H1 (cell line): Measurements from ENCODE around the gene CSN3. TPM values are rescaled to one million over a fixed set of nuclear protein-coding genes. Genes with fewer than 3 reads are reported as not detected.

Source experiments
- CTCF ChIA-PET: fragments of 300-600 bp; sonication (Branson Sonifier 250); formaldehyde crosslinking; loops from one replicate; lab custom pipeline; 2021; ENCODE audit not compliant: partially characterized antibody; lab: Charles Lee
- POLR2A ChIA-PET: fragments of 300-600 bp; sonication (Branson Sonifier 250); formaldehyde crosslinking; loops from one replicate; lab custom pipeline; 2021; ENCODE audit warnings: inconsistent platforms; ENCODE audit not compliant: partially characterized antibody; lab: Charles Lee
- DNase-seq, 2 experiments: peaks; one replicate each; pipeline versions ENCODE4 v3.0.0 to v3.0.0-alpha.2; 2010 to 2022; ENCODE audit warnings: low spot score in 2 of 2, low read depth in 1 of 2, mixed read lengths in 1 of 2
- FAIRE-seq: peaks from 2 replicates; lab custom pipeline; 2011; peaks lifted over from hg19 to GRCh38; lab: Jason Lieb, UNC
- H2AFZ ChIP-seq: 2 replicates; pipeline ENCODE4 v1.8.1; 2012; ENCODE audit warnings: low read length, inconsistent platforms
- H2AK5ac ChIP-seq: 2 replicates; pipeline ENCODE4 v1.6.1; 2013; ENCODE audit warnings: low read depth, low read length
- H2BK120ac ChIP-seq: replicated peaks from 2 replicates; pipeline ENCODE3; 2013; ENCODE audit warnings: low read depth, low read length, inconsistent platforms
- H2BK12ac ChIP-seq: 2 replicates; pipeline ENCODE4 v1.6.1; 2013; ENCODE audit warnings: low read depth, low read length
- H2BK15ac ChIP-seq: 2 replicates; pipeline ENCODE4 v1.6.1; 2013; ENCODE audit warnings: low read length
- H2BK20ac ChIP-seq: 2 replicates; pipeline ENCODE4 v1.6.1; 2013; ENCODE audit warnings: low read length
- H2BK5ac ChIP-seq: 2 replicates; pipeline ENCODE4 v1.6.1; 2013; ENCODE audit warnings: low read depth, low read length
- H3K14ac ChIP-seq: 2 replicates; pipeline ENCODE4 v1.6.1; 2013; ENCODE audit warnings: inconsistent platforms; ENCODE audit not compliant: insufficient read length
- H3K18ac ChIP-seq: 2 replicates; pipeline ENCODE4 v1.6.1; 2013; ENCODE audit warnings: low read length; ENCODE audit errors: extremely low read depth
- H3K23ac ChIP-seq: 2 replicates; pipeline ENCODE4 v1.6.1; 2013; ENCODE audit warnings: inconsistent platforms; ENCODE audit not compliant: insufficient read length
- H3K23me2 ChIP-seq: 2 replicates; pipeline ENCODE4 v1.6.1; 2013; ENCODE audit warnings: low read depth, low read length
- H3K27ac ChIP-seq: 2 replicates; pipeline ENCODE4 v1.6.1; 2011; ENCODE audit warnings: low read depth, low read length, inconsistent platforms
- H3K27me3 ChIP-seq, 4 experiments: replicated peaks in 1 of 4; 1 replicate in 1 of 4; 2 replicates in 3 of 4; pipeline versions ENCODE4 v1.6.1 to v1.8.1; 2011 to 2013; ENCODE audit warnings: low read length in 3 of 4, mild to moderate bottlenecking in 3 of 4, inconsistent platforms in 2 of 4, mixed read lengths in 2 of 4, moderate library complexity in 1 of 4; ENCODE audit not compliant: control insufficient read depth in 3 of 4, insufficient read depth in 3 of 4; ENCODE audit errors: extremely low read depth in 1 of 4
- H3K36me3 ChIP-seq, 4 experiments: 2 replicates each; pipeline versions ENCODE4 v1.6.1 to v1.8.1; 2011 to 2013; ENCODE audit warnings: mild to moderate bottlenecking in 4 of 4, low read length in 3 of 4, moderate library complexity in 2 of 4, control low read depth in 1 of 4, inconsistent platforms in 1 of 4; ENCODE audit not compliant: insufficient read depth in 4 of 4, control insufficient read depth in 2 of 4
- H3K4ac ChIP-seq: replicated peaks from 2 replicates; pipeline ENCODE3; 2013; ENCODE audit warnings: low read length, low read depth, mixed read lengths, inconsistent platforms; ENCODE audit not compliant: insufficient read length
- H3K4me1 ChIP-seq, 4 experiments: replicated peaks in 1 of 4; 1 replicate in 1 of 4; 2 replicates in 3 of 4; pipeline versions ENCODE4 v1.6.1 to v1.8.1; 2011 to 2013; ENCODE audit warnings: low read length in 3 of 4, inconsistent platforms in 2 of 4, mixed read lengths in 1 of 4; ENCODE audit not compliant: insufficient read depth in 4 of 4, control insufficient read depth in 3 of 4
- H3K4me2 ChIP-seq, 2 experiments: 2 replicates each; pipeline versions ENCODE4 v1.6.1 to v1.8.1; 2011 to 2013; ENCODE audit warnings: low read depth in 2 of 2, low read length in 2 of 2, control low read depth in 1 of 2, inconsistent platforms in 1 of 2, mild to moderate bottlenecking in 1 of 2; ENCODE audit not compliant: insufficient read depth in 1 of 2
- H3K4me3 ChIP-seq, 4 experiments: fragments of 200-600, 300-600 bp in 1 of 4; sonication (generic), shearing (Covaris generic), sonication (Bioruptor Twin) in 1 of 4; 2 replicates each; pipeline versions ENCODE4 v1.5.1 to v1.8.1; 2011 to 2016; ENCODE audit warnings: low read length in 4 of 4, low read depth in 3 of 4, control low read depth in 2 of 4, inconsistent platforms in 2 of 4, mild to moderate bottlenecking in 2 of 4, mixed read lengths in 1 of 4, moderate library complexity in 1 of 4; ENCODE audit not compliant: insufficient read depth in 2 of 4; ENCODE audit errors: extremely low read depth in 1 of 4
- H3K56ac ChIP-seq: replicated peaks from 2 replicates; pipeline ENCODE3; 2013; ENCODE audit warnings: low read depth, mild to moderate bottlenecking, mixed read lengths, low read length, inconsistent platforms; ENCODE audit not compliant: insufficient read length
- H3K79me1 ChIP-seq: 2 replicates; pipeline ENCODE4 v1.6.1; 2013; ENCODE audit warnings: low read depth, low read length, control low read depth
- H3K79me2 ChIP-seq, 2 experiments: 2 replicates each; pipeline versions ENCODE4 v1.6.1 to v1.8.1; 2012 to 2013; ENCODE audit warnings: low read length in 2 of 2, mild to moderate bottlenecking in 2 of 2, inconsistent platforms in 1 of 2; ENCODE audit not compliant: insufficient read depth in 2 of 2, control insufficient read depth in 1 of 2
- H3K9ac ChIP-seq, 4 experiments: replicated peaks in 1 of 4; 1 replicate in 1 of 4; 2 replicates in 3 of 4; pipeline versions ENCODE4 v1.6.1 to v1.8.1; 2011 to 2013; ENCODE audit warnings: low read depth in 3 of 4, low read length in 3 of 4, control low read depth in 2 of 4, mild to moderate bottlenecking in 2 of 4, moderate library complexity in 2 of 4, inconsistent platforms in 1 of 4; ENCODE audit errors: extremely low read depth in 1 of 4
- H3K9me3 ChIP-seq, 2 experiments: 2 replicates each; pipeline versions ENCODE4 v1.6.1 to v1.8.1; 2012 to 2013; ENCODE audit warnings: mild to moderate bottlenecking in 2 of 2, moderate library complexity in 2 of 2, control low read depth in 1 of 2, inconsistent platforms in 1 of 2, low read depth in 1 of 2, low read length in 1 of 2, mixed read lengths in 1 of 2; ENCODE audit not compliant: insufficient read depth in 2 of 2
- H4K20me1 ChIP-seq, 2 experiments: replicated peaks in 1 of 2; 2 replicates each; pipeline versions ENCODE3 to v1.8.1; 2011 to 2013; ENCODE audit warnings: inconsistent platforms in 2 of 2, low read length in 2 of 2, mild to moderate bottlenecking in 1 of 2; ENCODE audit not compliant: insufficient read depth in 2 of 2, control insufficient read depth in 1 of 2
- H4K5ac ChIP-seq: 2 replicates; pipeline ENCODE4 v1.6.1; 2013; ENCODE audit warnings: low read length, low read depth, mixed read lengths, inconsistent platforms; ENCODE audit not compliant: insufficient read length
- H4K8ac ChIP-seq: 2 replicates; pipeline ENCODE4 v1.8.0; 2013; ENCODE audit warnings: mild to moderate bottlenecking, moderate library complexity, low read length, inconsistent platforms; ENCODE audit not compliant: insufficient read depth; ENCODE audit errors: extremely low read depth
- H4K91ac ChIP-seq: replicated peaks from 2 replicates; pipeline ENCODE3; 2013; ENCODE audit warnings: low read length, mixed read lengths, inconsistent platforms; ENCODE audit not compliant: insufficient read length
- ASH2L ChIP-seq: fragments of 200-600, 300-600 bp; sonication (generic); IDR thresholded peaks from one replicate; pipeline ENCODE4 v1.7.1; 2017; ENCODE audit warnings: low read length
- WGBS, 2 experiments: shearing (Covaris generic) in 1 of 2; methylation state at CpG; one replicate each; pipeline versions ENCODE4 v1.1.6 to v1.1.7; 2013 to 2015; ENCODE audit warnings: low lambda C conversion rate in 2 of 2, mixed read lengths in 2 of 2, inconsistent platforms in 1 of 2, low coverage in 1 of 2, missing lambda C conversion rate in 1 of 2; ENCODE audit not compliant: insufficient replicate concordance in 2 of 2, insufficient coverage in 1 of 2, insufficient read length in 1 of 2; ENCODE audit errors: extremely low coverage in 1 of 2, missing lambda C conversion rate in 1 of 2; 5-methylcytosine and 5-hydroxymethylcytosine counted together
- polyA plus RNA-seq, 7 experiments: library from polyadenylated mRNA; depleted of rRNA in 3 of 7; stranded (reverse) in 5 of 7; unstranded in 2 of 7; fragments of >200 nt in 5 of 7; fragments of 200-250 nt in 2 of 7; gene quantifications; 1 replicate in 5 of 7; 2 replicates in 1 of 7; 4 replicates in 1 of 7; pipeline versions ENCODE4 v1.2.1 to v1.2.3, GENCODE V29; 2011 to 2013; ENCODE audit warnings: missing spikeins in 2 of 7, mixed read lengths in 2 of 7
- total RNA-seq: library from RNA; stranded (reverse); fragmentation: NEBNext Ultra II Directional; extraction: Animal tissue kit (Norgen Biotek cat#: 25700); gene quantifications from 2 replicates; pipeline ENCODE4 v1.2.1, GENCODE V29; 2021

The CSN3 gene
- total and polyA plus RNA-seq, 2 of the 8 experiments (the other 6 are each of a cell fraction or from before 2014, with no cell fraction given) = not detected

DNA sequence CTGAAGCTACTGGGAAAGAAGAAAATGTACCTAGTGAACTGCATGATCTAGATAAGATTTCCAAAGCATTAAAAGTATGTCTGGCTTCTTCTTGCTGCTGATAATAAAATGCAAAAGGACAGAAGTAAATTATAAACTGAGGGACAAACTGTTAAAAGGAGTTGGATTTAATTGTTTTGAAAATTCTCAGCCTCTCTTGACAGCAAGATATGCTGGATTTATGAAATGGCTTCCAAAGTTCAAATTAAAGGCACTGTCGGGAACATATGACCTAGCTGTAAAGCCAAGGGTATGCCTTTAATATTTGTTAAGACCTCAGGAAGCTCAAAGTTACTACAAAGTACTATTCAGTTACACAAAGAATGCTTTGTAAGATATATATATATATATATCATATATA, 46.3 kb downstream of the CSN3 start:
- H3K4me3 ChIP-seq = no peak overlapping the region
- no peaks in the 10 kb centered on the region for H3K4me1 ChIP-seq
- H2AFZ ChIP-seq = no peak overlapping the region
- no peak for FAIRE-seq
- H3K27me3 ChIP-seq = no peaks in the 10 kb centered on the region
- ChIA-PET CTCF (interaction anchor here (0.7 to 1.2 kb wide), 3 partner anchors 27 to 365 kb away, joined by 3 to 4 read pairs (median 3); no protein-coding TSS in a partner anchor), POLR2A (no interaction called here)
- H4K20me1 ChIP-seq = no peaks in the 10 kb centered on the region
- H3K4ac ChIP-seq = no peak overlapping the region
- H4K8ac ChIP-seq = no peak overlapping the region
- H3K56ac ChIP-seq = no peak overlapping the region
- H2BK15ac ChIP-seq = no peak overlapping the region
- H3K23me2 ChIP-seq = no peaks in the 10 kb centered on the region
- H3K4me2 ChIP-seq = no peak overlapping the region
- H2AK5ac ChIP-seq = no peak overlapping the region
- H3K79me1 ChIP-seq = no peaks in the 10 kb centered on the region
- H3K9me3 ChIP-seq = no peaks in the 10 kb centered on the region
- H2BK12ac ChIP-seq = no peak overlapping the region
- H3K79me2 ChIP-seq = no peaks in the 10 kb centered on the region
- no peak overlapping the region for H3K23ac ChIP-seq
- no peak for DNase-seq
- H2BK20ac ChIP-seq = no peak overlapping the region
- WGBS, 2 experiments = 96% methylated on average over 1 of the region's 1 CpG; no CpG with 5 or more reads in 1 of the 2 experiments
- H2BK5ac ChIP-seq = no peak overlapping the region
- H3K18ac ChIP-seq = no peak overlapping the region
- H3K36me3 ChIP-seq = no peaks in the 10 kb centered on the region
- no peak for TF ChIP-seq ASH2L
- no peak overlapping the region for H4K5ac ChIP-seq
- no peak overlapping the region for H2BK120ac ChIP-seq
- no peak overlapping the region for H3K9ac ChIP-seq
- no peak overlapping the region for H3K27ac ChIP-seq
- no peak overlapping the region for H3K14ac ChIP-seq
- no peak overlapping the region for H4K91ac ChIP-seq
